T-cell (primary cell): Measurements from ENCODE around the gene BLTP2. TPM values are rescaled to one million over a fixed set of nuclear protein-coding genes. Genes with fewer than 3 reads are reported as not detected.

ENCODE experiments used
- ATAC-seq, 4 experiments: fragments of 200-7000 bp in 3 of 4; fragments of 150-1000 bp in 1 of 4; cut with Tn5 transposase; replicated peaks in 1 of 4; 1 replicate in 3 of 4; 2 replicates in 1 of 4; pipeline ENCODE4 v1.10.0; 2021; ENCODE audit warnings: moderate library complexity in 3 of 4, mild to moderate bottlenecking in 2 of 4, moderate number of reproducible peaks in 1 of 4
- CTCF ChIA-PET, 2 donors: fragments of 300-600 bp; sonication (Branson Sonifier 250); formaldehyde crosslinking; loops; one replicate each; lab custom pipeline; 2022; ENCODE audit warnings: antibody characterized with exemption in 2 of 2; lab: Charles Lee
- POLR2A ChIA-PET, 2 donors: fragments of 300-600 bp; sonication (Branson Sonifier 250); formaldehyde crosslinking; loops; one replicate each; lab custom pipeline; 2022; ENCODE audit warnings: antibody characterized with exemption in 2 of 2; lab: Charles Lee
- DNase-seq, 35 experiments: peaks; one replicate each; pipeline versions ENCODE4 v3.0.0 to v3.0.0-alpha.2; 2013 to 2023
- H3K27ac ChIP-seq: one replicate; pipeline ENCODE4 v1.5.1; 2013; ENCODE audit warnings: low read length
- H3K27me3 ChIP-seq, 2 experiments: replicated peaks in 1 of 2; 1 replicate in 1 of 2; 2 replicates in 1 of 2; pipeline versions ENCODE4 v1.6.1 to v1.7.0; 2013; ENCODE audit warnings: low read length in 1 of 2, mixed read lengths in 1 of 2; ENCODE audit not compliant: control insufficient read depth in 2 of 2, insufficient read depth in 2 of 2; ENCODE audit errors: extremely low read depth in 1 of 2
- H3K36me3 ChIP-seq, 2 donors: 1 replicate in 1 of 2; 2 replicates in 1 of 2; pipeline versions ENCODE4 v1.6.1 to v1.7.0; 2013; ENCODE audit warnings: low read length in 1 of 2; ENCODE audit not compliant: control insufficient read depth in 2 of 2, insufficient read depth in 1 of 2; ENCODE audit errors: extremely low read depth in 1 of 2
- H3K4me1 ChIP-seq, 2 experiments: 1 replicate in 1 of 2; 2 replicates in 1 of 2; pipeline versions ENCODE4 v1.6.1 to v1.7.0; 2013; ENCODE audit warnings: low read length in 2 of 2, mixed read lengths in 1 of 2; ENCODE audit not compliant: insufficient read depth in 2 of 2, control insufficient read depth in 1 of 2; ENCODE audit errors: extremely low read depth in 1 of 2
- H3K4me3 ChIP-seq, 2 donors: 1 replicate in 1 of 2; 2 replicates in 1 of 2; pipeline versions ENCODE4 v1.5.1 to v1.7.0; 2013; ENCODE audit warnings: mild to moderate bottlenecking in 2 of 2, low read length in 1 of 2, moderate library complexity in 1 of 2; ENCODE audit not compliant: control insufficient read depth in 1 of 2; ENCODE audit errors: extremely low read depth in 1 of 2
- H3K9me3 ChIP-seq: 2 replicates; pipeline ENCODE4 v1.7.0; 2013
- H3K27ac Mint-ChIP-seq, 2 donors: one replicate each; pipeline ENCODE4 v1.8.0; 2020 to 2021; ENCODE audit warnings: mild to moderate bottlenecking in 2 of 2, mixed read lengths in 2 of 2
- H3K27me3 Mint-ChIP-seq, 2 donors: one replicate each; pipeline ENCODE4 v1.8.0; 2021 to 2022; ENCODE audit warnings: mixed read lengths in 2 of 2
- H3K36me3 Mint-ChIP-seq: one replicate; pipeline ENCODE4 v1.8.0; 2021; ENCODE audit warnings: mixed read lengths
- H3K4me1 Mint-ChIP-seq, 3 donors: one replicate each; pipeline ENCODE4 v1.8.0; 2020 to 2022; ENCODE audit warnings: mixed read lengths in 3 of 3, mild to moderate bottlenecking in 1 of 3
- H3K4me3 Mint-ChIP-seq, 3 donors: one replicate each; pipeline ENCODE4 v1.8.0; 2020 to 2022; ENCODE audit warnings: mild to moderate bottlenecking in 3 of 3, mixed read lengths in 3 of 3, moderate library complexity in 3 of 3
- H3K9me3 Mint-ChIP-seq, 3 donors: one replicate each; pipeline ENCODE4 v1.8.0; 2020 to 2022; ENCODE audit warnings: mixed read lengths in 3 of 3
- WGBS: methylation state at CpG from one replicate; pipeline ENCODE4 v1.1.5; 2013; ENCODE audit warnings: missing lambda C conversion rate; ENCODE audit not compliant: insufficient coverage; 5-methylcytosine and 5-hydroxymethylcytosine counted together
- total RNA-seq, 35 experiments: library from RNA in 6 of 35; stranded (reverse) in 6 of 35; fragments of 120-200 nt in 1 of 35; gene quantifications; one replicate each; pipeline versions ENCODE4 v1.2.1 to v1.2.4 and lab custom pipeline; 2013 to 2026

The BLTP2 gene
- total RNA-seq, 5 donors from 2014 or later (not counting 1 experiment from before 2014, with no cell fraction given): 129 to 156 (median 138) TPM

DNA sequence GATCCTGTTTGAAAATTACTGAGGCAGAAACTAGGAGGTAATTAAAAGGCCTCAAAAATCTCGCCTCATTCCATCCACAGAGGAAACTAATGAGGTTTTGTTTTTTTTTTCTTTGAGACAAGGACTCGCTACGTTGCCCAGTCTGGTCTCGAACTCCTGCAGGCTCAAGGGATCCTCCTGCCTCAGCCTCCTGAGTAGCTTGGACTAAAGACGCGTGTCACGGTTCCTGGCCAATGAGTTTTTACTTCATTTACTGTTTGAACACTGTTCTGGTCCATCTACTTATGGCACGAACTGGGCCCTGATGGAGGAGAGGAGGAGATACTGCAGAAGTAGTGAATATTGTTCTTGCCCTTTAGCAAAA is 600 bp upstream of the BLTP2 start:
- no peak for ATAC-seq
- Mint-ChIP-seq H3K4me1 (peaks cover 39 to 42% (median 41%) of the 10 kb centered on the region in 3 donors), H3K9me3 (no peaks in the 10 kb centered on the region), H3K4me3 (peak overlapping the region; percentile 85 to 94 (median 92)), H3K36me3 (peaks cover 20% of the 10 kb centered on the region), H3K27me3 (no peaks in the 10 kb centered on the region), H3K27ac (peak overlapping the region; percentile 82 to 91)
- Histone ChIP-seq H3K36me3 (peaks cover 9 to 45% of the 10 kb centered on the region in 2 donors), H3K27me3 (no peaks in the 10 kb centered on the region), H3K9me3 (no peaks in the 10 kb centered on the region), H3K4me3 (peak overlapping the region; percentile 57 to 88), H3K4me1 (peaks cover 27 to 33% of the 10 kb centered on the region in 2 experiments), H3K27ac (peak overlapping the region; percentile 75)
- peak in 1 of 35 experiments; percentile 8 for DNase-seq
- ChIA-PET POLR2A (interaction anchor here (0.5 to 1.1 kb wide), 6 partner anchors 17 to 123 kb away, joined by 3 to 9 read pairs (median 4); partner anchors contain the start of genes PROCA1 (in 1 of the 2), SDF2 (in 1 of the 2) and SUPT6H (in 1 of the 2)), CTCF (interaction anchor here in 1 of 2 donors (1.4 to 4.8 kb wide), 3 partner anchors 17 to 81 kb away, joined by 3 to 63 read pairs (median 8); partner anchors contain the start of genes PIGS, SDF2, SUPT6H and TLCD1)
- 19% methylated on average over 3 of the region's 8 CpGs for WGBS

DNA sequence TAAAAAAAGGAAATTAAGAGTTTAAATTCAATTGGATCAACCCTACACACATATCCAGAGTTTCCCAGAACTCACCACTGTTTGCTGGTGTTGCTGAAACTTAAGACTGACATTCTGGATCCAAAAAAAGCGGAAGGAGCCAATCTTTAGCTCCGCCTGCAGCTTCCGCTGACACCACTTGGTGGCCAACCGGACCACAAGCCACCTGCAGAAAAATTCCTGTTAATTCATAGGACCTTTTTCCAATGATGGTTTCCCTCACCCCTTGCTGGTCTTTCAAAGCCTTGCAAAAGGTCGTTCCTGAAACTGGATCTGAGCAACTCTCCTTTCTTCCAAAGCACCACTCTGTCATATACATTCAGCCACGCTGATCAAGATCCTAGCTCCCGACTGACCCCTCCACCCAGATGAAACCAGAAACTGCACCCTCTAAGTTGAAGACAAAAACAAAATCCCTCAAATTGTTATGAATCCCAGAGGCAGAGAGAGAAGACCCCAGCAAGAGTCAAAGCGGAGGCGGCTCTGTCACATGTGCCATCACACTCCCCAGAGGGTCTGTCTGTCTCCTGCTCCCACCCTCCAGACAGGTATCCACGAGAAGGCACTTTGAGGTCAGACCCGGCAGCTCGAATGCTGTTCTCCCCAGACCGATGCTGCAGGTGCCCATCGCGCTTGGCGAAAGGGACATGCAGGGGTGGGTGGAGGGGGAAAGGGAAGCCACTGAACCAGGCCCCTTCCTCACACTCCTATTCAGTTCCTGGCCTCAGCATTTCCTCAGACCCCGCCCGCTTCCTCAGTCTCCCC is 773 bp downstream of the BLTP2 start:
- ChIA-PET CTCF (interaction anchor here in 1 of 2 donors (0.6 to 4.8 kb wide), 3 partner anchors 18 to 106 kb away, joined by 3 to 63 read pairs (median 5); partner anchors contain the start of genes SDF2 and SUPT6H), POLR2A (interaction anchor here (0.5 to 1.0 kb wide), 2 partner anchors 18 to 266 kb away, joined by 3 to 9 read pairs; partner anchors contain the start of genes SDF2 (in 1 of the 2) and SUPT6H (in 1 of the 2))
- H3K4me1 Mint-ChIP-seq: peaks cover 39 to 48% (median 43%) of the 10 kb centered on the region in 3 donors
- Histone ChIP-seq H3K4me1 (peaks cover 27 to 33% of the 10 kb centered on the region in 2 experiments), H3K36me3 (peaks cover 4 to 53% of the 10 kb centered on the region in 2 donors), H3K27ac (peak overlapping the region; percentile 46), H3K9me3 (no peaks in the 10 kb centered on the region), H3K4me3 (peak overlapping the region; percentile 83 to 91), H3K27me3 (no peaks in the 10 kb centered on the region)
- DNase-seq: peak in 8 of 35 experiments; percentile 3 to 40 (median 10)
- 1% methylated on average over 9 of the region's 18 CpGs for WGBS
- no peaks in the 10 kb centered on the region for H3K9me3 Mint-ChIP-seq
- peaks cover 31% of the 10 kb centered on the region for H3K36me3 Mint-ChIP-seq
- peak overlapping the region; percentile 85 to 94 (median 92) for H3K4me3 Mint-ChIP-seq
- H3K27ac Mint-ChIP-seq: peak overlapping the region; percentile 88 to 91
- no peak for ATAC-seq
- H3K27me3 Mint-ChIP-seq: no peaks in the 10 kb centered on the region

DNA sequence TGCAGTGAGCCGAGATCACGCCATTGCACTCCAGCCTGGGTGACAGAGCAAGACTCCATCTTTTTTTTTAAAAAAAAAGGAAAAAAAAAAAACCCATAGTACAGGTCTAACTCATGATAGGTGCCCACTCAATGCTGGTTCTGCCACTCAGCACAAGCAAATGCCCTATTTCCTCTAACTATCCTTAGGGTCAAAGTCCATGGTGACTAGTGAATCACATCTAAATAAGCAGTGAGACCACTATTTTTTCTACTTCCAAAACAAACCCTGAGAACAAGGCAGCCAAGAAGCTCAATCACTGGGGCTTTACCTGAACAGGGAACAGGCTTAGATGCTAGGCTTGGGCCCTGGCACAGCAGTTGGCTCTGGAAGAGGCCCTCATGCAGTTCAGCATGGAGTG is 3.4 kb downstream of the BLTP2 start:
- CTCF ChIA-PET: interaction anchor here in 1 of 2 donors (1.0 kb wide), 1 partner anchor 34 kb away, joined by 3 read pairs; no protein-coding TSS in a partner anchor
- Histone ChIP-seq H3K36me3 (peaks cover 4 to 67% of the 10 kb centered on the region in 2 donors), H3K4me3 (no peak overlapping the region), H3K4me1 (peaks cover 22 to 27% of the 10 kb centered on the region in 2 experiments), H3K27me3 (no peaks in the 10 kb centered on the region), H3K9me3 (no peaks in the 10 kb centered on the region), H3K27ac (no peak overlapping the region)
- ATAC-seq (no peak), DNase-seq (no peak)
- no peak overlapping the region for H3K27ac Mint-ChIP-seq
- WGBS: no CpG with 5 or more reads among the region's 2 CpGs
- H3K27me3 Mint-ChIP-seq: no peaks in the 10 kb centered on the region
- peaks cover 46 to 49% (median 46%) of the 10 kb centered on the region in 3 donors for H3K4me1 Mint-ChIP-seq
- peaks cover 44% of the 10 kb centered on the region for H3K36me3 Mint-ChIP-seq
- H3K4me3 Mint-ChIP-seq: no peak overlapping the region
- H3K9me3 Mint-ChIP-seq: no peaks in the 10 kb centered on the region
- POLR2A ChIA-PET: interaction anchor here (0.6 to 0.9 kb wide), 3 partner anchors 16 to 62 kb away, joined by 4 read pairs; no protein-coding TSS in a partner anchor

DNA sequence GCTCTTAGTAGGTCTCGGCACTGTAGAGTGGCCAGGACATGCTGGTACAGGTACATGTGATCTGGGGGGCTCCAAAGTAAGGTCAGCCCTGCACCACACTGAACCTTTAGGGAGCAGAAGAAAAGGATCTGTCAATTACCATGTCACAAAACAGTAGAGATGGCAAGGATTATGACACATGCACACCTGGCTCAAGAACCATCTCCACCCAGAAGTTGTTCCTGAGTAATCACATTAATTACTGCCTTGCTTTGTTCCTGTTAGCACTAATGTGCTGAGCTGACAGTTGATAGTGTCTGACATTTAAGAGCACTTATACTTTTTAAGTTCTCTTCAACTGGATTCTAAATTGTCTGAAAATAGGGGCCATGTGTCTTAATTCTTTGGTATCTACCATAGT is 9.5 kb downstream of the BLTP2 start:
- H3K27ac Mint-ChIP-seq: no peak overlapping the region
- Histone ChIP-seq H3K36me3 (peaks cover 34 to 98% of the 10 kb centered on the region in 2 donors), H3K9me3 (no peaks in the 10 kb centered on the region), H3K27me3 (no peaks in the 10 kb centered on the region), H3K4me3 (no peak overlapping the region), H3K27ac (no peak overlapping the region), H3K4me1 (peaks cover 0 to 6% of the 10 kb centered on the region in 2 experiments)
- peaks cover 17 to 35% (median 25%) of the 10 kb centered on the region in 3 donors for H3K4me1 Mint-ChIP-seq
- no peak for ATAC-seq
- CTCF ChIA-PET: interaction anchor here in 1 of 2 donors (0.6 kb wide), 1 partner anchor 132 kb away, joined by 4 read pairs; no protein-coding TSS in a partner anchor
- H3K27me3 Mint-ChIP-seq: no peaks in the 10 kb centered on the region
- peaks cover 89% of the 10 kb centered on the region for H3K36me3 Mint-ChIP-seq
- DNase-seq: no peak
- H3K4me3 Mint-ChIP-seq: no peak overlapping the region
- H3K9me3 Mint-ChIP-seq: no peaks in the 10 kb centered on the region
- POLR2A ChIA-PET: interaction anchor here in 1 of 2 donors (0.7 kb wide), 1 partner anchor 115 kb away, joined by 3 read pairs; no protein-coding TSS in a partner anchor
- no CpG with 5 or more reads among the region's 1 CpG for WGBS

DNA sequence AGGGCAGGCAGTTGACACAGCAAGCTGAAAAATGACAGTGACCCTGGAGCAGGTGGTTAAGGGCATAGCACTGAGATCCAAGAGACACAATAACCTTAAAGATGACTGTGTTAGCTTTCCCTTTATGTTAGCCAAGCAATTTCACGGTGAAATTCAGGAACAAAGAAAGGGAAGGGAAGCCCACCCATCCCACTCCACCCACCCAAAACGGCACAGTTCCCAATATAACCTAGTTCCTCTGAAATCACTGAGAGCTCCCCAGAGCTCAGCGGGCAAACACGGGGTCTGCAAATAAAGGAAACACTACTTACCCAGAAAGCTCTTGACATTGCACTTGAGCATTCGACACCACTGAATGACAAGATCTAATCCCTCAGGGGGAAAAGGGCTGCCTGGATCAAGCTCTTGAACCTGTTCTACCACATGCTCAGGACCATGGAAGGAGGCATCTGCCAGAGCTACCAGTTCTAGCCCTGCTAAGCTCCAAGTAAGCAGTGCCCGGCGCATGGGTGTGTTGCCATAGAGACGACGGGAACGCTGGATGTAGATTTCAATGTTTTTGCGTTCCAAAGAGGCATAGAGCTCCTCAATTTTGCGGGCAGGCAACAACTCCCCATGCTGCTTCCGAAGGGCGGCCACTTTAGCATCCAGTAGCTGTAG is 10.6 kb downstream of the BLTP2 start:
- ATAC-seq (no peak), DNase-seq (no peak)
- POLR2A ChIA-PET: no interaction called here
- H3K27ac ChIP-seq: no peak overlapping the region
- CTCF ChIA-PET: interaction anchor here in 1 of 2 donors (0.6 kb wide), 2 partner anchors 13 to 33 kb away, joined by 3 to 5 read pairs; no protein-coding TSS in a partner anchor
- H3K4me1 ChIP-seq: peaks cover 0 to 6% of the 10 kb centered on the region in 2 experiments
- no peaks in the 10 kb centered on the region for H3K9me3 Mint-ChIP-seq
- no peak overlapping the region for H3K4me3 ChIP-seq
- H3K27ac Mint-ChIP-seq: no peak overlapping the region
- no peaks in the 10 kb centered on the region for H3K27me3 Mint-ChIP-seq
- H3K4me1 Mint-ChIP-seq: peaks cover 14 to 35% (median 23%) of the 10 kb centered on the region in 3 donors
- peaks cover 80% of the 10 kb centered on the region for H3K36me3 Mint-ChIP-seq
- no peaks in the 10 kb centered on the region for H3K9me3 ChIP-seq
- WGBS: 96% methylated on average over 13 of the region's 14 CpGs
- H3K27me3 ChIP-seq: no peaks in the 10 kb centered on the region
- peaks cover 39 to 95% of the 10 kb centered on the region in 2 donors for H3K36me3 ChIP-seq
- H3K4me3 Mint-ChIP-seq: no peak overlapping the region
